ENCODE measurements around the gene COX10.
"Not testable (repeated sequence)": the region's sequence is repeated elsewhere in the genome, so short reads cannot be mapped to it uniquely, and the experiment has no call there.

The COX10 gene

GRCh38 chr17:14209215-14209614 is 139.9 kb downstream of the COX10 start:
- DNase-seq: no peak

- no peak for DNase-seq
Observed at GRCh38 chr17:14211246-14211645, 141.9 kb downstream of the COX10 start.

- DNase-seq: no peak
Observed at GRCh38 chr17:14211801-14212200, 142.5 kb downstream of the COX10 start.

- no peak for DNase-seq
Observed at GRCh38 chr17:14212401-14212800, 143.1 kb downstream of the COX10 start.

- DNase-seq: no peak
Observed at GRCh38 chr17:14214271-14214670, 145.0 kb downstream of the COX10 start.

GRCh38 chr17:14222611-14223010 is 153.3 kb downstream of the COX10 start:
- DNase-seq: no peak

- no peak for DNase-seq
Observed at GRCh38 chr17:14225254-14225980, 156.1 kb downstream of the COX10 start.

GRCh38 chr17:14227052-14227451 is 157.7 kb downstream of the COX10 start:
- DNase-seq: no peak

GRCh38 chr17:14228903-14229302 is 159.6 kb downstream of the COX10 start:
- no peak for DNase-seq

- DNase-seq: not testable (repeated sequence)
Observed at GRCh38 chr17:14231187-14231586, 161.9 kb downstream of the COX10 start.

GRCh38 chr17:14235047-14235446 is 165.7 kb downstream of the COX10 start:
- not testable (repeated sequence) for DNase-seq

GRCh38 chr17:14236032-14236431 is 166.7 kb downstream of the COX10 start:
- DNase-seq: not testable (repeated sequence)

GRCh38 chr17:14236762-14237161 is 167.5 kb downstream of the COX10 start, which contains the start of gene CDRT15:
TSS of gene CDRT15 (minus strand) at chr17:14236862. CDS start at chr17:14236833, 29 bp downstream.
- DNase-seq: not testable (repeated sequence)

- DNase-seq: not testable (repeated sequence)
Observed at GRCh38 chr17:14239271-14239670, 170.0 kb downstream of the COX10 start.

- DNase-seq: no peak
Observed at GRCh38 chr17:14245002-14245401, 175.7 kb downstream of the COX10 start.

- DNase-seq: no peak
Observed at GRCh38 chr17:14245629-14246028, 176.3 kb downstream of the COX10 start.

Data from femur (tissue), 1 donor.